ENCODE measurements around the gene ISG15.

Gene ISG15

DNA sequence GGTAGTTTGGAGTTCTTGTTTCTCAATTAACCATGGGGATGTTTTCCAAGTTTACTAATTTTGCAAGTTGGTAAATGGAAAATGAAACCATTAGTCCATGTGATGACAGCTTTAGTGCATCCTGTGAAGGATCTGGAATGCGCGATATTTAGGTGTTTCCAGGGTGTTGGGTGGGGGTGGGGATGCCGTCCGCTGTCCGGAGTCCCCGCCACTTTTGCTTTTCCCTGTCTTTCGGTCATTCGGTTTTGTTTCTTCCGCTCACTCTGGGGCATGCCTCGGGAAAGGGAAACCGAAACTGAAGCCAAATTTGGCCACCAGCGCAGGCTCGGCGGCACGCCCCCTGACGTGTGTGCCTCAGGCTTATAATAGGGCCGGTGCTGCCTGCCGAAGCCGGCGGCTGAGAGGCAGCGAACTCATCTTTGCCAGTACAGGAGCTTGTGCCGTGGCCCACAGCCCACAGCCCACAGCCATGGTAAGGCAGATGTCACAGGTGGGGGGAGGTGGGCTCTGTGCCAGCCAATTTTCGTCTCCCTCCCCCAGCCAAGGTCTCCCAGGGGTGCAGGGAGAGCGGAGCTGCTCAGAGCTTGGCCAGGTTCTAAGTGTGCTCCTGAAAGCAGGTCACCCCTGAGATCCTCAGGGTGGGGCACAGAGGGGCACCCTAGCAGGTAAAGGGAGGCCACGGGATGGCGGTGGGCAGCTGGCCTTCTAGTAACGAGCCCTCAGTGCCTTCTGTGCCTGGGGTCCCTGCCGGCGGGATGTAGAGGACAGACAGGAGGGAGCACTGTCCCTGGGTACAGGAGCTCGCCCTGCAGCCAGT, at the start of gene ISG15:
Gene ISG15 (plus strand): TSS at position 393 of the 817 bp plus-strand sequence. CDS start 77 bp downstream, at position 470.
- DNase-seq (ENCODE audit: low read depth): peak; percentile 78

DNA sequence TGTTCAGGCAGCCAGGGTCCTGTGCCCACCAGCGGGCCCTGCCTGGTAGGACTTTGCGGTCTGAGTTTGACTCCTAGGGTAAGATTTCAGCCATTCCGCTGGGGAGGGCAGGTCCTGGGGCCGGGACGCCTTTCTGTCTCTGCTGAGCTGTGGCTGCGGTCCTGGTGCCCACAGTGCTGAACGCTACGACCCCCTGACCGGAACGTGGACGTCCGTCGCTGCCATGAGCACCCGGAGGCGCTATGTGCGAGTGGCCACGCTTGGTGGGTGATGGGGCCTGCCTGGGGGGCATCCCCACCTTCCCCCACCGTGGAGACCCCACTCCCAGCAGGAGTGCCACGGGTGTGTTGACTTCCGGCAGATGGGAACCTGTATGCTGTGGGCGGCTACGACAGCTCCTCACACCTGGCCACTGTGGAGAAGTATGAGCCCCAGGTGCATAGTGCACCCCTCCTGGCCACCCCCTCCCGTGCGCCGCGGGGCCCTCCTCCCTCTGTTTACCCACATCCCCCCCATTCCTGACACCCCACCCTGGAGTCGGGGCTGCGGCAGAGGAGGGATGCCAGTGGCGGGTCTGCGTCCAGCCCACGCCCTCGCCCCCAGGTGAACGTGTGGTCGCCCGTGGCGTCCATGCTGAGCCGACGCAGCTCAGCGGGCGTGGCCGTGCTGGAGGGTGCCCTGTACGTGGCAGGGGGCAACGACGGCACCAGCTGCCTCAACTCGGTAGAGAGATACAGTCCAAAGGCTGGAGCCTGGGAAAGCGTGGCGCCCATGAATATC, 49.4 kb upstream of the ISG15 start:
- no peak for DNase-seq (ENCODE audit: low read depth)

DNA sequence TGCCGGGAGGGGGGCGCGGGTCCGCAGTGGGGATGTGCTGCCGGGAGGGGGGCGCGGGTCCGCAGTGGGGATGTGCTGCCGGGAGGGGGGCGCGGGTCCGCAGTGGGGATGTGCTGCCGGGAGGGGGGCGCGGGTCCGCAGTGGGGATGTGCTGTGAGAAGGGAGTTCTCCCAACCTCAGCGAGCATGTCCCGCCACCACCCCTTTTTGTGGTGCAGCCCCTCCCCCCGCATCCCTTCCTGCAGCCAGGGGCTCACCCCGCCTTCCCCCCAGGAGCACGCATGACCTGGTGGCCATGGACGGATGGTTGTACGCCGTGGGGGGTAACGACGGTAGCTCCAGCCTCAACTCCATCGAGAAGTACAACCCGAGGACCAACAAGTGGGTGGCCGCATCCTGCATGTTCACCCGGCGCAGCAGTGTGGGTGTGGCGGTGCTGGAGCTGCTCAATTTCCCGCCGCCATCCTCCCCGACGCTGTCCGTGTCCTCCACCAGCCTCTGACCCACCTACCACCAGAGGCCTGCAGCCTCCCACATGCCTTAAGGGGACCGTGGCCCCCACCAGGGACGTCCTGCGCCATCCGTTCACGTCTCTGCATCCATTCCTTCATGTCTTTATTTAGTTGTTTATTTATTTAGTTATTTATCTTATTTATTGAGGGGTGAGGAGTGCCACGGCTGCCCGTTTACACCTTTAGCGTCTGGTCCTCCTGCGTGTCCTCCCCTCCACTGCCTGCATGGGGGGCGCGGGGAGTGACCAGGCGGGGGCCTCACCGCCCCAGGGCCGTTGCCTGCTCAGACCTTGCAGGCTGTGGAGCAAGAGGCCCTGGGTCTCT, 48.4 kb upstream of the ISG15 start:
- DNase-seq (ENCODE audit: low read depth): no peak

DNA sequence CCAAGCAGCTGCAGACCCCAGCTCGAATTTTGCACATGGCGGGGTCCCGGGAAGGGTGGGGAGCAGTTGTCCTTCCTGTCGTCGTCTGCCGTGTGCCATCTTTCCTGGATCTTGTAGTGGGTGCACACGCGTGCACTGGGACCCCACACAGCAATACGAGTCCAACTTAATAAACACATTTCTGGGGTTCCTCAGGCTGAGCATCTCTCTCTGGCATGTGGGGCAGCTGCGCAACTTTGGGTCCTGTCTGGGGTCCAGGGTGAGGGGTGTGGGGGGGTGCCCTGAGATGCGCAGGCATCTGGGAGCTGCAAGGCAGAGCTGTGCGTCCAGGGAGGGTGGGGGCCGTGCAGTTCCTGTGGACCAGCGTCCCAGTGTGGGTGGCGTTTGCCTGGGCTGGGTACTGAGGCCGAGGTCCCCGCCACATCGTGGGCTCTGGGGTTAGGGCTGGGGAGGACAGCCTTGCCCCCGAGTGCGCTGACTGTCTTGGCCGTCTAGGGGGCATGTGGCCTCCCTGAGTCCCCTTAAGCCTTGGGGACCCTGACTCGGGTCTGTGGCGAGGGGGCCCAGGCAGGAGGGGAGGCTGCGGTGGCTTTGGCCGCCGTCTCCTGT, 47.7 kb upstream of the ISG15 start:
- no peak for DNase-seq (ENCODE audit: low read depth)

DNA sequence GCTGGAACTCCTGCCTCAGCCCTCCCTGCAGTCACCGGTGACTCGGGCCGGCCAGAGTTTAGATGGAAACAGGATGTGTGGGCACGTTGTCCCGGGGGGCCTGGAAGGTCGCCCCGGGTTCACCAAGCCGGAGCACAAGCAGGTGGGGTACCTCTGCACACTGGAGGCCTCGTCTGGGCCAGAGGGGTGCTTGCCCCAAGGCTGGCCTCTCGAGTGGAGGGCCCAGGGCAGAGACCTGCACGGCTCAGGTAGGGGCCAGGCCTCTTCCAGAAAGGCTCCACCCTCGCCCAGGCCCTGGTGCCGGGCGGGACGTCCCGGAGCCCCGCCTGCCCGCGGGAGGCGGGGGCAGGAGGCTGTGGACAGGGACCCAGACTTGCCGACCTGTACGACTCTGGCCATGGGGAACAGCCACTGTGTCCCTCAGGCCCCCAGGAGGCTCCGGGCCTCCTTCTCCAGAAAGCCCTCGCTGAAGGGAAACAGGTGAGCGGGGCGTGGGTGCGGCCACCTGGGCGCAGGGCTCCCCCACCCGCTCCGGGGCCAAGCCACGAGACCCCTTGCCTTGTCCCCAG, 47.1 kb upstream of the ISG15 start, which contains the start of gene PLEKHN1:
Gene PLEKHN1 (plus strand): TSS at position 348 of the 569 bp plus-strand sequence. CDS start 50 bp downstream, at position 398.
- no peak for DNase-seq (ENCODE audit: low read depth)

DNA sequence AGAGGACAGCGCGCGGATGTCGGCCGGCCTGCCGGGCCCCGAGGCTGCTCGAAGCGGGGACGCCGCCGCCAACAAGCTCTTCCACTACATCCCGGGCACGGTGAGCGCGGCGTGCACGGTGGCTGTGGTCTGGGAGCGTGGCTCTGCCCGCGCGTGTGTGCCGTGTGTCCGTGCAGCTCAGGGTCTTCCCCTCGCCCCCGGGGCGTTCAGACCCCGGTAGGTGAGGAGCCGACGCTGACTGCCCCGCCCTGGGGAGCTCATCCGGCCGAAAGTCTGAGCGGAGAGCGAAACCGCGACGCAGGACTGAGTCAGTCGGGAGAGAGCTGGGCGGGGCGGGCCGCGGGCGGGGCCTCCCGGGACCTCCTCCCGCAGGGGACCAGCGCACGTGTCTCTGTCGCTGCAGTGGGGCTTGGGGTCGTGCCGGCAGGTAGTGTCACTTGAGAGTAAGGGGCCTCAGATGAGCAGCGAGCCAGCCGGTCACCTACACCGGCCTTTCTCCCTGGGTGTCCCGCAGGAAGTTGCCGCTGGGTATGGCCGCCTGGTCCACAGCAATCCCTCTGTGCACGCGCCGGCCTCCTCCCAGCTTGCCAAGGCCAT, 46.5 kb upstream of the ISG15 start:
- DNase-seq (ENCODE audit: low read depth): peak; percentile 74

DNA sequence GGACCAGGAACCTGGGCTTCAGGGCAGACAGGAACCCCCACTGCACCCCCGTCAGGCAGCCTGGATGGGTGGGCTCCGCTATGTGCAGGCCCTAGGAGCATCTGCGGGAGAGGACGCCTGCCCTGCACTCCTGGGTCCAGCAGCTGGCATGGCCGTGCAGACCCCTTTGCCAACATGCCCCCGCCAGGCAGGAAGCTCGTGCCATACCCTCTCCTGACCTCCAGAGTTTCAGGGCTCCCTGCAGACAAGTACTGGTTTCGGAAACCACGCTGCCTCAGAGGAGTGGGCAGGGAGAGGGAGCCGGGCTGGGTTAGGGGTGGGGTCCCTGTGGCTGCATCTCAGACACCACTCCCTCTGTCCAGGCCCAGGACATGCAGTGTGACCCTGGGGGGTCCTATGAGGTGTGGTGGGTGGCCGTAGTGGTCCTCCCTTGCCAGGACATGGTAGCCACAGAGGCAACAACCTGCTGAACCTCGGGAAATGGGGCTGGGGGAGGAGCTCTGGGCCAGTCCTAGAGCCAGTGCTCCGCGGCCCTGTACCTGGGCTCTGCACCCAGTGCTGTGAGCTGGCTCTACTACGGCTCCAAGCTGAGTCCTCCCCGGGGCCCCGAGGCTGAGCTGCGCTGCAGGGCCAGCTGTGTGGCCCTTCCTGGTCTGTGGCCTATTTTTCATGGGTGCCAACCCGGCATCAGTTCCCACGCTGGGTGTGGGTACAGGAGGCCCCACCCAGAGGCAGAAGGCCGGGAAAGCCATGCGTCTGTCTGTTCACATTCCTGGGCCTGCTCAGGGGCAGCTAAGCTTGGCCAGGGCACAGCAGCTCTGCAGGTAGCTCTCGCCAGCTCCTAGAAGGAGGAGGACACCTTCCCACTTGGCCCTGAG, 45.6 kb upstream of the ISG15 start:
- DNase-seq (ENCODE audit: low read depth): no peak

DNA sequence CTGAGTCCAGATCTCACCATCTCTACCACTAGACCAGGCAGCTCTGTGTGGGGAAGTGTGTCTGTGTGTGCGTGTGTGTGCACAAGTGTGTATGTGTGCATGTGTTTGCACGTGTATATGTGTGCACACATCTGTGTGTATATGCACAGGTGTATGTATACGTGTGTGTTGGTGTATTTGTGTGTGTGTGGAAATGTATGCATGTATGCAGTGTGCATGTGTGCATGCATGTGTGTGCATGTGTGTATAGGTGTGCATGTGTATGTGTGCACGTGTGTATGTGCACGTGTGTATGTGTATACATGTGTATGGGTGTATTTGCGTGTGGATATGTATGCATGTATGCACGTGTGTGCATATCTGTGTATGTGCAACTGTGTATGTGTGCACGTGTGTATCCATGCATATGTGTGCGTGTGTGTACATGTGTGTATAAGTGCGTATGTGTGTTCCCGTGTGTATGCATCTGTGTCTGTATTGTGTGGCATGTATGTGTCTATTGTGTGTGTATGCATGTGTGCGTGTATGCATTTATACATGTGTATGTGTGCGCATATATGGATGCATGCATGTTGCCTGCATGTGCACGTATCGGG, 43.9 kb upstream of the ISG15 start:
- DNase-seq (ENCODE audit: low read depth): no peak

DNA sequence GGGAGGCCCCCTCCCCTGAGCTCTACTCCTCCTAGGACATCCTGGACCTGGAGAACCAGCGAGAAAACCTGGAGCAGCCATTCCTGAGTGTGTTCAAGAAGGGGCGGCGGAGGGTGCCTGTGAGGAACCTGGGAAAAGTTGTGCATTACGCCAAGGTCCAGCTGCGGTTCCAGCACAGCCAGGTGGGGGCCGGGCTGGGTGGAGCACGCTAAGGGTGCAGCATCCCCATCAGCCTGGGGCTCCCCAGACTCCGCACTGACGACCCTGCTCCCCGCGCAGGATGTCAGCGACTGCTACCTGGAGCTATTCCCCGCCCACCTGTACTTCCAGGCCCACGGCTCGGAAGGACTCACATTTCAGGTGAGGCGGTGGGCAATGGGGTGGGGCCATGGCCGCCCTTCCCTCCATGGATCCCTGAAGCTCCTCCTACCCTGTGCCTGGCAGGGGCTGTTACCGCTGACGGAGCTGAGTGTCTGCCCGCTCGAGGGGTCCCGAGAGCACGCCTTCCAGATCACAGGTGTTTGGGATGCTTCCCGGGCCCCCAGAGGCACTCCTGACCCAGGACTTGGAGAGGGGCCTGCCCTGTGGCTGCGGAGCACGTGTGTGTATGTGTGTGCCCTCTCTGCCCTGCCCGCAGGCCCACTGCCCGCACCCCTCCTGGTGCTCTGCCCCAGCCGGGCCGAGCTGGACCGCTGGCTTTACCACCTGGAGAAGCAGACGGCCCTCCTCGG, 42.9 kb upstream of the ISG15 start:
- DNase-seq (ENCODE audit: low read depth): no peak

DNA sequence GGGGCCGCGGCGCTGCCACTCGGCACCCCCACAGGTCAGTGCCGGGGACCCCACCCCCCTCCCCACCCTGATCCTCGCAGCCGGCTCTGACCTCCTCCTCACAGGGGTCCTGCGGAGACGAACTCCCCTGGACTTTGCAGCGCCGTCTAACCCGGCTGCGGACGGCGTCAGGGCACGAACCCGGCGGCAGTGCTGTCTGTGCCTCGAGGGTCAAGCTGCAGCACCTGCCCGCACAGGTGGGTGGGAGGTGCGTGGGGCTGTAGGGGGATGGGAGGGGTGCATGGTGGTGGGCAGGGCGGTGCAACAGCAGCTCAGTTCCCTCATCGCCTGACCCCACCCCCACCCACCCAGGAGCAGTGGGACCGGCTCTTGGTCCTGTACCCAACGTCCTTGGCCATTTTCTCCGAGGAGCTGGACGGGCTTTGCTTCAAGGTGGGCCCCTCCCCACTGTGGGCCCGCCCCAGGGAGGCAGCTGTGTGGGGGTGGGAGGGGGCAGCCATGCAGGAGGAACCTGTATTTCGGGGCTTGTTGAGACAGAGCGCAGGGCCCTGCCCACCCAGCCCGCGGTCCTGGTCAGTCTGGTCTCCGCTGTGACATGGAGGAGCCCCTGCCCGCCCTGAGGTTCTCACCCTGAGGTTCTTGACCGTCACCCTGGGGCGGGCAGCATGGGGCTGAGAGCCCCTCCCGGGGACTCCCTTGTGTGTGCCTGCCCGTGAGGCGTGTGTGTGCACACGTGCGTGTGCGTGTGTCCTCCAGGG, 42.1 kb upstream of the ISG15 start:
- DNase-seq (ENCODE audit: low read depth): no peak

DNA sequence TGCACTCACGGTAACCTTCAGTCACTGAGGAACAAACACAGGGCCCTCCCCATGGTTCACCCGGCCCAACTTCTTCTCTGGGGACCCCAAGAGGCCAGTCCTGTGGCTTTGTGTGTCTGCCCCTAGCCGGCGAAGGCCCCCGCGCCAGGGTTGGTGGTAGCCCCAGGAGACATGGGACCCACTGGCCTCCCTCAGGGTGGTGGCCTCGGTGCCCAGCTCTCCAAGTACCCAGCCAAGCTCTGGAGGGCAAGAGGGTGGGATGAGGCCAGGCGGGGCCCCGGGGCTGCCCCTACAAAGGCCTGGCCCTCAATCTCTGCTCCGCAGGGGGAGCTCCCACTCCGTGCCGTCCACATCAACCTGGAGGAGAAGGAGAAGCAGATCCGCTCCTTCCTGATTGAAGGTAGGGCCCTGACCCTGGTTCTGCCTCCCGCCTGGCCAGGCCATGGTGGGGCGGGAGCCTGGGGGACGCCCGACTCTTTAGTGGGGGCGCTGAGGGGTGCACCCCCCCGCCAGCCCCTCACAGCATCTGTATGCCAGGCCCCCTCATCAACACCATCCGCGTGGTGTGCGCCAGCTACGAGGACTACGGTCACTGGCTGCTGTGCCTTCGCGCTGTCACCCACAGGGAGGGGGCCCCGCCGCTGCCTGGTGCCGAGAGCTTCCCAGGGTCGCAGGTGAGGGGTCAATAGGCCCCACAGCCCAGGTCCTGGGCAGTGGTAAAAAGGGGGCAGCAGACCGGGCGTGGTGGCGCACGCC, 41.4 kb upstream of the ISG15 start:
- no peak for DNase-seq (ENCODE audit: low read depth)

DNA sequence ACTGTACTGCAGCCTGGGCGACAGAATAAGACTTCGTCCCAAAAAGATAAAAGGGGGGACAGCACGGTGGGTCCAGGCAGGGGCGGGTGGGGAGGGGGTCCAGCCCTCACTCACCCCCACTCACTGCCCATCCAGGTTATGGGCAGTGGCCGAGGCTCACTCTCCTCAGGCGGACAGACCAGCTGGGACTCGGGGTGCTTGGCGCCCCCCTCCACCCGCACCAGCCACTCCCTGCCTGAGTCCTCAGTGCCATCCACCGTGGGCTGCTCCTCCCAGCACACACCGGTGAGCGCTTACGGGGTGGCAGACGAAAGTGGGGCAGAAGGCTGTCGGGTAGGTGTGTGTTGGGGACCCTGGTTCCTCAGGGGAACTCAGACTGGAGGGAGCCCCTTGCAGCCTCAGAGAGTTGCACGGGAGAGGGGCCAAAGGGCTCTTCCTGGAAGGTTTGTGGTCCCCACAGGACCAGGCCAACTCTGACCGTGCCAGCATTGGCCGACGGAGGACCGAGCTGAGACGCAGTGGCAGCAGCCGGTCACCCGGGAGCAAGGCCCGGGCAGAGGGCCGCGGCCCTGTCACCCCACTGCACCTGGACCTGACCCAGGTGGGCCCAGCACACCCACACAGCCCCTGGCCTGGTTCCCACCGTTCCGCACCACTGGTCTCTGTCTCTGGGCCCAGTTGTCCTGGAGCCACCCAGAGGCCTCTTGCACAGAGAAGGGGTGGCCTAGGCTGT, 40.4 kb upstream of the ISG15 start:
- DNase-seq (ENCODE audit: low read depth): no peak

DNA sequence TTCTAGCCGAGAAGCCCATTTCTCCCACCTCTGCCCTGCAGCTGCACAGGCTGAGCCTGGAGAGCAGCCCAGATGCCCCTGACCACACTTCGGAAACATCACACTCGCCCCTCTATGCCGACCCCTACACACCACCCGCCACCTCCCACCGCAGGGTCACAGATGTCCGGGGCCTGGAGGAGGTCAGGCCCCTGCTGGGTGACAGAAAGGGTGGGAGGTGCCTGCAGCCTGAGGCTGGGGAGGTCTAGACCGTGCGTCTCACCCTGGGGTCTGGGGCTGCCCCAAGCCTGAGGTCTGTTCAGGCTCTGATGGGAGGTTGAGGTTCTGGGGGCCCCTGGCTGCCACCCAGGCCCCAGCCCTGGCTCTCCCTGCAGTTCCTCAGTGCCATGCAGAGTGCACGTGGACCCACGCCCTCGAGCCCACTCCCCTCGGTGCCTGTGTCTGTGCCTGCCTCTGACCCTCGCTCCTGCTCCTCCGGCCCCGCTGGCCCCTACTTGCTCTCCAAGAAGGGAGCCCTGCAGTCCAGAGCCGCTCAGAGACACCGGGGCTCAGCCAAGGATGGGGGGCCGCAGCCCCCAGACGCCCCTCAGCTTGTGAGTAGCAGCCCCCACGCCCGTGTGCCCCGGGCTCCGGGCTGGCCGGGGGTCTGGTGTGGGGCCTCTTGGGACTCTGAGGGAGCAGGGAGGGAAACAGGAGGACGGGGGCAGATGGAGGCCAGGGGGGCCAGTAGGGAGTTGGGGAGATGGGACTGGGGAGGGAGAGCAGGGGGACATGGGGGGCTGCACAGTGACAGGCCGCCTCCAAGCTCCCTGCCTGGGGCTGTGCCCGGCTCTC, 39.6 kb upstream of the ISG15 start:
- no peak for DNase-seq (ENCODE audit: low read depth)

DNA sequence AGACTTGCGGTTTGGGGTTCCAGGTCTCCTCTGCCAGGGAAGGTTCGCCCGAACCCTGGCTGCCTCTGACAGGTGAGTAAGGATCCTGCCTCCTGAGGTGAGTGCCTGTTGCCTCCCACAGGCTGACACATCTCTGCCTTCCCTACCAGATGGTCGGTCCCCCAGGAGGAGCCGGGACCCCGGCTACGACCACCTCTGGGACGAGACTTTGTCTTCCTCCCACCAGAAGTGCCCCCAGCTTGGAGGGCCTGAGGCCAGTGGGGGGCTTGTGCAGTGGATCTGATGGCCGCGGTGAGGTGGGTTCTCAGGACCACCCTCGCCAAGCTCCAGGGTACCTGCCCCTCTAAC, 39.0 kb upstream of the ISG15 start:
- DNase-seq (ENCODE audit: low read depth): no peak

DNA sequence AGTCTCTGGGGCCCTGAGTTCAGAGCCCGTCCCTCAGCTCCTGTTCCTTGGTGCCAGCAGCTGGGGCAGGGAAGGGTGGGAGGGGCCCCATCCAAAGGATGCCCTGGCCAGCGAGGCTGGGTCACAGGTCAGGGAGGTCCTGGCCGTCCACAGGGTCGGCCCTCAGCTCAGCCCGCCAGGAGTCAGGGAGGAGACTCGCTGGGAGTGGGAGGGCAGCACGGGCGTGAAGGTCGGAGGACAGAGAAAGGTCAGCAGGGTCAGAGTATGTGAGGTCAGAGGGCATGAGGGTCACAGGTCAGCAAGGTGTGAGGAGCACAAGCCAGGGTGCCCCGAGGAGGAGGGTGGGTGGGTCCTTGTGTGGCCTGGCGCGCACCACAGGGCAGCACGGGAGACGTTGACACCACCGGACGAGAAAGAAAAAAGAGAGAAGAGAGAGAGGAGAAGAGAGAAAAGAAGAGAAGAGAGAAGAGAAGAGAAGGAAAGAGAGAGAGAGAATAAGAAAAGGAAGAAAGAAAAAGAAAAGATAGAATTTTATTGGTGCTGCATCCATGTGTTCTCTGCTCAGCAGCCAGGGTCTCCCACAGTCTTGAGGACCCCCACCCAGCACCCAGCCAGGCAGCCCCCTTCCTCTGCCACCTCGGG, 38.5 kb upstream of the ISG15 start:
- DNase-seq (ENCODE audit: low read depth): no peak

All from activated T-helper 9 cell treated with anti-CD3 and anti-CD28 coated beads, Interleukin-2, amount 50 U/mL, for 16 hours (primary cell).